Glomerular endothelial cell (primary cell): ENCODE measurements around the gene ANKS1A. TPM values are rescaled to one million over a fixed set of nuclear protein-coding genes. Genes with fewer than 3 reads are reported as not detected.

Experiments used
- DNase-seq: peaks from one replicate; pipeline ENCODE4 v3.0.0-alpha.2; 2011; ENCODE audit warnings: low read depth, low spot score; ENCODE audit errors: extremely low read depth
- total RNA-seq: library from RNA; depleted of rRNA; stranded (reverse); fragments of >200 nt; gene quantifications from 2 replicates; pipeline ENCODE4 v1.2.3, GENCODE V29; 2015

The ANKS1A gene
- total RNA-seq, 1 donor from 2014 or later = 21.5 TPM

DNA sequence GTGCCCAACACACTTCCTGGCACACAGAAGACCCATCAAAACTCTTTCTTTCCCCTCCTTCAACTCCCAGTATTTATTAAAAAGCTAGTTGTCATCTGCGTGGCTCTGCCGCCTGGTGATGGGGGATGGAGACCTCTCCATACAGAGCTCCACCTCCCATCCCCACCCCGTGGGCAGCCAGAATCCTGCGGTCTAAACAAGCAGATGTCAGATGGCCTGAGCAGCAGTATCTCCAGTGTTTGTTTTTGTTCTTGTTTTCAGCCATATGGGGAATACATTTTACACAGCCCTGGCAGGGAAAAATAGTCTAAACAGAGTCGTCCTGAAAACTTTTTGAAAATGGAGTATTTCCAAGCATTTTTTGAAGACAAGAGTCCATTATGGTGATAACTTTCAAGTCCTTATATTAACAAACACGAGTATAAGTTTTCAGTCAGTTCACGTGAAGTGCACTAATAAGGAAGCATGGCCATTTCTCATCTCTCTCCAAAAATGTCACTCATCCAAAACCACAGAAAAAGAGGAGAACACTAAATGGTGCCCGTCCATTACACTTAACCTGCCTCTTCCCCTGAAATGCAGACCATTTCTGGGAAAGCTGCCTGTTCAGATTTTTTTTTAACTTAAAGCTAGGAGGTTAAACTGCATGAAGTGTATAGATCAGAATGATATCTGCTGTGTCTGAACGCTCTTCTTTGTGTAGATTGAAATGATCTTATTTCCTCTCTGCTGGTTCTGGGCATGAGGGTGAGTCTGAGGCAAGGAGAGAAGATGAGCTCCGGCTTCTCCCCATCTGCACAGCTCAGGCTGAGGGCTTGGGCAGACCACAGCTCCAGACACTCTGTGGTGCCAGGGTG lies 161.1 kb downstream of the ANKS1A start:
- no peak for DNase-seq

- DNase-seq = no peak
Measured at GRCh38 chr6:35050757-35051330, 161.8 kb downstream of the ANKS1A start.

DNA sequence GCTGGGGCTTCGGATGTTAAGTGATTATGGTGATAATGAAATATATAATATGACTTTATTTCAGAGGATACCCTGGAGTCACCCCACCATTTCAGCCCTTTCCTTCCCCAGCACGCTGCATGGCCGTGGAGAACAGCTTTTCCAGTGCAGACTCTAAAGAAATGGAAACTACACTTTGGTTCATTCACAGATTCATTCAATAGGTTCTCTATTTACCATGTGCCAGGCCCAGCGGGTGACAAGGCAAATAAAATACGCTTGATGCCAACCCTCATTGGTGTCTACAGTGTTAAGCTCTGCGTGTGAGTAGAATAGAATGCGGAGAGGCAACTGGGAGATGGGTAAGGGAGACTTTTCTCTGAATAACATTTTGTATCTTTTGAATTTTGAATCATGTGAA lies 162.3 kb downstream of the ANKS1A start:
- DNase-seq = no peak

DNA sequence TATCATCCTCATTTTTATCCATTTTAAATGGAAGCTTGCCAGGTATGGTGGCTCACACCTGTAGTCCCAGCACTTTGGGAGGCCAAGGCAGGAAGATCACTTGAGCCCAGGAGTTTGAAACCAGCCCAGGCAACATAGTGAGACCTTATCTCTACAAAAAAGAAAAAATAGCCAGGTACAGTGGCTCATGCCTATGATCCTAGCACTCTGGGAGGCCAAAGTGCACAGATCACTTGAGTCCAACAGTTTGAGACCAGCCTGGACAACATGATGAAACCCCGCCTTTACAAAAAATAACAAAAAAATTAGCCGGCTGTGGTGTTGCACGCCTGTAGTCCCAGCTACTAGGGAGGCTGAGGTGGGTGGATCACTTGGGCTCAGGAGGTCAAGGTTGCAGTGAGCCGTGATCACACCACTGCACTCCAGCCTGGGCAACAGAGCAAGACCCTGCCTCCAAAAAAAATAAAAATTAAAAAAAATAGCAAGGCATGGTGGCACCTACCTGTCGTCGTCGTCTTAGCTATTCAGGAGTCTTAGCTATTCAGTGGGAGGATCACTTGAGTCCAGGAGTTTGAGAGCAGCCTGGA lies 163.0 kb downstream of the ANKS1A start:
- DNase-seq = no peak

- DNase-seq = no peak
Measured at GRCh38 chr6:35052694-35053565, 163.9 kb downstream of the ANKS1A start.

DNA sequence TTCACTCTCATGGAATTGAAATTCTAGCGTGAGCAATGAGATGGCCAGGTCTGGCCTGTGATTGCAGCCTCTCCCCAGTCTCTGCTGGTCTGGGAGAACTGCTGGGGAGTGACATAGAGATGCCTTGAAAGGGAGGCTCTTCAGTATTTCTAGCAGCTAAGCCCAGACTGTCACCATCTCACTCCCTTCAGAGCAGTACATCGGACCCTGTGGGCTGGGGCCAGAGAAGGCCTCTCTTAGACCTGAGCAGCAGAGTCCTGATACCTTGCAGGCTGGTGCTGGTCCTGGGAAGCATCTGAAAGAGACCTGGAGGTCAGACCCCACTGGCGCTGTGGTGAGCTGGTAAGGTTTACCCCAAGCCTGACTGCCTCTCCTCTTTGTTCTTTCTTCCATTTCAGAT lies 164.6 kb downstream of the ANKS1A start:
- DNase-seq = no peak

GRCh38 chr6:35054106-35054742 lies 165.2 kb downstream of the ANKS1A start:
- no peak for DNase-seq

GRCh38 chr6:35054743-35055130 lies 165.7 kb downstream of the ANKS1A start:
- no peak for DNase-seq

- DNase-seq = no peak
Measured at GRCh38 chr6:35055891-35056290, 166.8 kb downstream of the ANKS1A start.

- DNase-seq = no peak
Measured at GRCh38 chr6:35056952-35057351, 167.9 kb downstream of the ANKS1A start.

GRCh38 chr6:35057449-35058357 lies 168.6 kb downstream of the ANKS1A start:
- no peak for DNase-seq

GRCh38 chr6:35058358-35058675 lies 169.3 kb downstream of the ANKS1A start:
- no peak for DNase-seq

DNA sequence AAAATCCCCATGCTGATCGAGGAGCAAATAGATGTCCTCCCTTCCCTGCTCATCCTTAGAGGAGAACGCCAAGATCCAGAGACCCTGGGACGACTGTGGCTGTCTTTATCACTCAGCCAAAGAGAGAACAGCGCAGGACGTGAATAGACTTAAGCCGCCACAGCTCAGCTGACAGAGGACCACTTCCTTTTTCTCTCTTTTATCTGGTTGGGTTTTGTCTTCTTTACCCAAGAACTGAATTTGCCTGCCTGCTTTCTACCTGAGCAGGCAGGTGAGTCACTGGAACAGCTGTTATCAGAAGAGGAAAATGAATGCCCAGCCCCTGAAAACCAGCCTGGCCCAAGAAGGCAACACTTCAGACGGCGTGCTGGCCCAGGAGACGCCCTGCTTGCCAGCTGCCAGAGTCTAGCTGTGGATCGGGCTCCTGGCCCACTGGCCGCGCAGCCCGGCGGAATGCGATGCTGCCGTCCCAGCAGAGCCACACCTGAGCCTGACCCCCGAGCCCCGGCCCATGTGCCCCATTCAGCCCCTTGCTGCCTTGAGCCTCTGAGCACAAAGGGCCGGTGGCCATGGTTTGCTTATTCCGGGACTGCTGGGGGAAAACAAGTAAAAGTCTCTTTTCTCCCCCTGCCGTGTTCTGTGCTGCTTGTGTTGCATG lies 169.9 kb downstream of the ANKS1A start:
- DNase-seq = no peak

- DNase-seq = no peak
Measured at GRCh38 chr6:35059596-35060345, 170.7 kb downstream of the ANKS1A start.

GRCh38 chr6:35061102-35061615 lies 172.1 kb downstream of the ANKS1A start:
- no peak for DNase-seq

- DNase-seq = no peak
Measured at GRCh38 chr6:35061651-35062410, 172.8 kb downstream of the ANKS1A start.
